BLaER1 treated with 17β-estradiol and CSF1 and Interleukin-3, amounts not matched to agents 10 nM and 100 nM (cell line): ENCODE measurements around the gene CREB3L1.
A peak's percentile ranks its signal among the peaks of the same experiment; 100 is the strongest.

Experiments
- H3K27ac ChIP-seq, 11 experiments: shearing (Covaris generic); formaldehyde crosslinking; 2 replicates each; pipeline ENCODE4 v1.8.1; 2022
- H3K27me3 ChIP-seq, 11 experiments: shearing (Covaris generic); formaldehyde crosslinking; 2 replicates each; pipeline ENCODE4 v1.8.1; 2022
- H3K36me3 ChIP-seq, 11 experiments: shearing (Covaris generic); formaldehyde crosslinking; 2 replicates each; pipeline ENCODE4 v1.8.1; 2022
- H3K4me1 ChIP-seq, 10 experiments: shearing (Covaris generic); formaldehyde crosslinking; 2 replicates each; pipeline ENCODE4 v1.8.1; 2022
- H3K4me2 ChIP-seq, 11 experiments: shearing (Covaris generic); formaldehyde crosslinking; 2 replicates each; pipeline ENCODE4 v1.8.1; 2022
- H3K4me3 ChIP-seq, 10 experiments: shearing (Covaris generic); formaldehyde crosslinking; 2 replicates each; pipeline ENCODE4 v1.8.1; 2022
- H3K9ac ChIP-seq, 11 experiments: shearing (Covaris generic); formaldehyde crosslinking; 2 replicates each; pipeline ENCODE4 v1.8.1; 2022
- H3K9me3 ChIP-seq, 11 experiments: shearing (Covaris generic); formaldehyde crosslinking; replicated peaks in 1 of 11; 2 replicates each; pipeline ENCODE4 v1.8.1; 2022
- H4K20me1 ChIP-seq, 11 experiments: shearing (Covaris generic); formaldehyde crosslinking; 2 replicates each; pipeline ENCODE4 v1.8.1; 2022
- Cebpa-rat ChIP-seq, 11 experiments: shearing (Covaris generic); IDR thresholded peaks; 2 replicates each; pipeline ENCODE4 v1.8.1; 2022

CREB3L1 gene

GRCh38 chr11:46290011-46290410 lies 12.5 kb downstream of the CREB3L1 start:
- TF ChIP-seq Cebpa-rat (IDR thresholded peaks at IDR 0.05), result no peak
- H3K27ac ChIP-seq, result no peak overlapping the region
- H4K20me1 ChIP-seq, result no peaks in the 10 kb centered on the region; a peak in 1 of 22 replicates
- H3K9me3 ChIP-seq, result no peaks in the 10 kb centered on the region
- no peaks in the 10 kb centered on the region for H3K36me3 ChIP-seq
- H3K4me3 ChIP-seq, result no peak overlapping the region
- H3K27me3 ChIP-seq, result no peaks in the 10 kb centered on the region; a peak in 1 of 22 replicates
- no peak overlapping the region for H3K9ac ChIP-seq
- H3K4me1 ChIP-seq, result peaks cover 16 to 31% (median 23%) of the 10 kb centered on the region in 10 experiments
- H3K4me2 ChIP-seq, result peak overlapping the region in 3 of 11 experiments; percentile 26 to 53 (median 52); a peak in 5 of 22 replicates

GRCh38 chr11:46290598-46291309 lies 13.3 kb downstream of the CREB3L1 start:
- Histone ChIP-seq H3K4me2 (peak overlapping the region in 2 of 11 experiments; percentile 52 to 53; a peak in 3 of 22 replicates), H3K27ac (no peak overlapping the region), H3K4me3 (no peak overlapping the region), H3K9me3 (no peaks in the 10 kb centered on the region), H3K27me3 (peaks cover under 1 to 2% (median 2%) of the 10 kb centered on the region in 11 experiments; a peak in 15 of 22 replicates), H3K4me1 (peaks cover 13 to 29% (median 23%) of the 10 kb centered on the region in 10 experiments), H3K9ac (no peak overlapping the region), H3K36me3 (no peaks in the 10 kb centered on the region), H4K20me1 (no peaks in the 10 kb centered on the region; a peak in 1 of 22 replicates)
- TF ChIP-seq Cebpa-rat (IDR thresholded peaks at IDR 0.05), result no peak

- H3K27me3 ChIP-seq, result peaks cover 9 to 11% (median 10%) of the 10 kb centered on the region in 11 experiments; a peak in 19 of 22 replicates
- no peak for TF ChIP-seq Cebpa-rat (IDR thresholded peaks at IDR 0.05)
- H3K9me3 ChIP-seq, result no peaks in the 10 kb centered on the region
- H3K9ac ChIP-seq, result no peak overlapping the region
- H3K4me1 ChIP-seq, result peaks cover 18 to 27% (median 20%) of the 10 kb centered on the region in 10 experiments; a peak in 19 of 20 replicates
- no peak overlapping the region for H3K27ac ChIP-seq
- H3K4me3 ChIP-seq, result no peak overlapping the region
- no peaks in the 10 kb centered on the region for H4K20me1 ChIP-seq
- H3K36me3 ChIP-seq, result no peaks in the 10 kb centered on the region
- H3K4me2 ChIP-seq, result no peak overlapping the region
These were observed 14.1 kb downstream of the CREB3L1 start for GRCh38 chr11:46291441-46292150.

GRCh38 chr11:46293066-46293465 lies 15.6 kb downstream of the CREB3L1 start:
- no peak overlapping the region for H3K27ac ChIP-seq
- H3K27me3 ChIP-seq, result peaks cover 9 to 18% (median 15%) of the 10 kb centered on the region in 11 experiments; a peak in 19 of 22 replicates
- no peak overlapping the region for H3K4me2 ChIP-seq
- H3K9me3 ChIP-seq, result no peaks in the 10 kb centered on the region
- no peaks in the 10 kb centered on the region for H4K20me1 ChIP-seq
- TF ChIP-seq Cebpa-rat (IDR thresholded peaks at IDR 0.05), result no peak
- peaks cover 12 to 31% (median 16%) of the 10 kb centered on the region in 10 experiments; a peak in 18 of 20 replicates for H3K4me1 ChIP-seq
- no peak overlapping the region for H3K4me3 ChIP-seq
- H3K9ac ChIP-seq, result no peak overlapping the region
- H3K36me3 ChIP-seq, result no peaks in the 10 kb centered on the region

- no peak overlapping the region for H3K4me2 ChIP-seq
- H3K9me3 ChIP-seq, result no peaks in the 10 kb centered on the region
- no peak for TF ChIP-seq Cebpa-rat (IDR thresholded peaks at IDR 0.05)
- H3K27me3 ChIP-seq, result peaks cover 9 to 18% (median 15%) of the 10 kb centered on the region in 11 experiments; a peak in 19 of 22 replicates
- H3K9ac ChIP-seq, result no peak overlapping the region
- H3K4me3 ChIP-seq, result no peak overlapping the region
- H3K36me3 ChIP-seq, result no peaks in the 10 kb centered on the region
- no peaks in the 10 kb centered on the region for H4K20me1 ChIP-seq
- H3K27ac ChIP-seq, result no peak overlapping the region
- H3K4me1 ChIP-seq, result peaks cover 12 to 37% (median 17%) of the 10 kb centered on the region in 10 experiments; a peak in 19 of 20 replicates
These were observed 16.2 kb downstream of the CREB3L1 start for GRCh38 chr11:46293641-46294103.

- Histone ChIP-seq H3K4me1 (peaks cover 12 to 46% (median 25%) of the 10 kb centered on the region in 10 experiments; a peak in 19 of 20 replicates), H3K9me3 (no peaks in the 10 kb centered on the region), H3K36me3 (no peaks in the 10 kb centered on the region), H3K4me2 (peak overlapping the region; percentile 86 to 97 (median 93)), H3K27ac (no peak overlapping the region), H3K27me3 (peaks cover 9 to 18% (median 15%) of the 10 kb centered on the region in 11 experiments; a peak in 19 of 22 replicates), H3K9ac (peak overlapping the region in 5 of 11 experiments; percentile 53 to 75 (median 63); a peak in 5 of 22 replicates), H4K20me1 (no peaks in the 10 kb centered on the region), H3K4me3 (peak overlapping the region; percentile 50 to 69 (median 58); a peak in 18 of 20 replicates)
- no peak for TF ChIP-seq Cebpa-rat (IDR thresholded peaks at IDR 0.05)
These were observed 17.2 kb downstream of the CREB3L1 start for GRCh38 chr11:46294365-46295309.

GRCh38 chr11:46295312-46296058 lies 18.0 kb downstream of the CREB3L1 start:
- peak overlapping the region; percentile 50 to 69 (median 58) for H3K4me3 ChIP-seq
- peaks cover 9 to 18% (median 15%) of the 10 kb centered on the region in 11 experiments; a peak in 19 of 22 replicates for H3K27me3 ChIP-seq
- no peaks in the 10 kb centered on the region for H3K9me3 ChIP-seq
- no peaks in the 10 kb centered on the region for H4K20me1 ChIP-seq
- H3K36me3 ChIP-seq, result no peaks in the 10 kb centered on the region
- H3K4me1 ChIP-seq, result peaks cover 12 to 49% (median 25%) of the 10 kb centered on the region in 10 experiments; a peak in 19 of 20 replicates
- H3K9ac ChIP-seq, result peak overlapping the region; percentile 41 to 75 (median 57); a peak in 21 of 22 replicates
- peak overlapping the region; percentile 86 to 97 (median 93) for H3K4me2 ChIP-seq
- no peak for TF ChIP-seq Cebpa-rat (IDR thresholded peaks at IDR 0.05)
- H3K27ac ChIP-seq, result no peak overlapping the region
